ENCODE data around the gene SP6. TPM values are rescaled to one million over a fixed set of nuclear protein-coding genes. Genes with fewer than 3 reads are reported as not detected.

SP6 gene
- total RNA-seq, 1 donor from 2014 or later = 0.05 TPM

- no peak for DNase-seq (ENCODE audit: low read depth)
Observed at GRCh38 chr17:47838636-47839035, 12.3 kb downstream of the SP6 start.

- DNase-seq (ENCODE audit: low read depth) = peak; percentile 97
Observed at GRCh38 chr17:47837401-47838039, 13.4 kb downstream of the SP6 start.

- DNase-seq (ENCODE audit: low read depth) = no peak
Observed at GRCh38 chr17:47836601-47837000, 14.4 kb downstream of the SP6 start.

GRCh38 chr17:47834756-47835155, 16.2 kb downstream of the SP6 start:
- no peak for DNase-seq (ENCODE audit: low read depth)

GRCh38 chr17:47831934-47832327, 19.0 kb downstream of the SP6 start:
- DNase-seq (ENCODE audit: low read depth) = no peak

GRCh38 chr17:47831003-47831933, 19.7 kb downstream of the SP6 start, which contains the start of the genes LRRC46 and MRPL10:
TSS of gene LRRC46 (plus strand) at chr17:47831670. CDS start at chr17:47831990, 320 bp downstream.
TSS of gene MRPL10 (minus strand) at chr17:47831541. CDS start at chr17:47831511, 30 bp downstream.
- peak; percentile 95 for DNase-seq (ENCODE audit: low read depth)

- no peak for DNase-seq (ENCODE audit: low read depth)
Observed at GRCh38 chr17:47830396-47831002, 20.5 kb downstream of the SP6 start.

GRCh38 chr17:47829870-47830269, 21.1 kb downstream of the SP6 start:
- no peak for DNase-seq (ENCODE audit: low read depth)

- DNase-seq (ENCODE audit: low read depth) = no peak
Observed at GRCh38 chr17:47823519-47823918, 27.4 kb downstream of the SP6 start.

- DNase-seq (ENCODE audit: low read depth) = no peak
Observed at GRCh38 chr17:47822785-47823184, 28.2 kb downstream of the SP6 start.

GRCh38 chr17:47821424-47822391, 29.3 kb downstream of the SP6 start, which contains the start of gene OSBPL7:
TSS of gene OSBPL7 (minus strand) at chr17:47821794. CDS start at chr17:47820278, 1,516 bp downstream.
- peak; percentile 94 for DNase-seq (ENCODE audit: low read depth)

GRCh38 chr17:47821031-47821423, 29.9 kb downstream of the SP6 start:
- DNase-seq (ENCODE audit: low read depth) = no peak

- no peak for DNase-seq (ENCODE audit: low read depth)
Observed at GRCh38 chr17:47820033-47820789, 30.8 kb downstream of the SP6 start.

- no peak for DNase-seq (ENCODE audit: low read depth)
Observed at GRCh38 chr17:47819475-47819874, 31.5 kb downstream of the SP6 start.

- no peak for DNase-seq (ENCODE audit: low read depth)
Observed at GRCh38 chr17:47818002-47818695, 32.8 kb downstream of the SP6 start.

- DNase-seq (ENCODE audit: low read depth) = no peak
Observed at GRCh38 chr17:47816947-47817346, 34.0 kb downstream of the SP6 start.

- no peak for DNase-seq (ENCODE audit: low read depth)
Observed at GRCh38 chr17:47816111-47816735, 34.7 kb downstream of the SP6 start.

- DNase-seq (ENCODE audit: low read depth) = no peak
Observed at GRCh38 chr17:47815106-47815918, 35.7 kb downstream of the SP6 start.

All from myocyte (in vitro differentiated cells).